Brain pericyte (primary cell): ENCODE results near the gene TTC28.
"Not testable (repeated sequence)": the region's sequence is repeated elsewhere in the genome, so short reads cannot be mapped to it uniquely, and the experiment has no call there.

Experiments
- DNase-seq: peaks from one replicate; pipeline ENCODE4 v3.0.0-alpha.2; 2012; ENCODE audit warnings: low read depth, low spot score

TTC28 gene

GRCh38 chr22:28604966-28605761 lies 74.5 kb downstream of the TTC28 start:
- DNase-seq: no peak

GRCh38 chr22:28601915-28602314 lies 77.7 kb downstream of the TTC28 start:
- DNase-seq: no peak

- peak; percentile 32 for DNase-seq
These were observed 79.0 kb downstream of the TTC28 start for GRCh38 chr22:28600546-28601143.

GRCh38 chr22:28599693-28600092 lies 79.9 kb downstream of the TTC28 start:
- DNase-seq: no peak

DNA sequence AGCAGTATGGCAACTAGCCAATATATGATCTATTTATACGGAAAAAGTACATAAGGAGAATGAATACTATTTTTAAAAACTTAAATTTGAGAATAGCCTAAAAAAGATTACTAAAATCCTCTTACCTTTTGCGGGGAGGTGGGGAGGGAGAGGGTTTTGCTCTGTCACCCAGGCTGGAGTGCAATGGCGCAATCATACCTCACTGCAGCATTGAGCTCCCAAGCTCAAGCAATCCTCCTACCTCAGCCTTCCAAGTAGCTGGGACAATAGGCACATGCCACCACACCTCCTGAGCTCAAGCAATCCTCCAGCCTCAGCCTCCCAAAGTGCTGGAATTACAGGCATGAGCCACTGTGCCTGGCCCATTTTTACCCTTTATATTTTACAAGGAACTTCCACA lies 82.0 kb downstream of the TTC28 start:
- DNase-seq: no peak

DNA sequence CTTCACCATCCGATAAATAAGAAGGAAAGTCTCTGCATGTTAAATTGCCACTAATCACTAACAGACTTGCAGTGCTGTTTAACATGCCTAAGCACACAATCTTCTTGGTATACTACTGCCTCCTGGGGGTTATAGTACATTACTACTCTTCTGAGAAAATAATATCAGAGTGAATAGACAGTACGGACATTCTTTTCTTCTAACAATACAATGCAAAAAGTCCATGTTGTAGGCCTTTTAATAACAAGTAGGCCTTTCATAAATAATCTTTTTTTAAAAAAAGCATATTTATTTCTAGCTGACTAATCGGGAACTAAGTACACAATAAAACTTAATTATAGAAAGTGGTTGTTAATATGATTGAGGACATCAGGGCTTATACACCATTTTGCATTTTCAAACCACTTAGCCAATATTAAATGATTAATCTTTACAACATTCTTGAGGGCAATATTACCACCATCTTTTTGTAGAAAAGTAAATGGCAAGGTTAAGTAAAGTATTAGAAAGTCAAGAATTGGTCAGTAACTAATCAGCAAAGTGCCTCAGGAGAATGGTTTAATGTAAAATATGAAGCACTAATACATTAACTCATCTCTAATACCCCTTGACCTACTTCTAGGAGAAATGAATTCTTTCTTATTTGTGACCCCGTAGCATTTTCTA lies 84.7 kb downstream of the TTC28 start:
- peak; percentile 26 for DNase-seq

DNA sequence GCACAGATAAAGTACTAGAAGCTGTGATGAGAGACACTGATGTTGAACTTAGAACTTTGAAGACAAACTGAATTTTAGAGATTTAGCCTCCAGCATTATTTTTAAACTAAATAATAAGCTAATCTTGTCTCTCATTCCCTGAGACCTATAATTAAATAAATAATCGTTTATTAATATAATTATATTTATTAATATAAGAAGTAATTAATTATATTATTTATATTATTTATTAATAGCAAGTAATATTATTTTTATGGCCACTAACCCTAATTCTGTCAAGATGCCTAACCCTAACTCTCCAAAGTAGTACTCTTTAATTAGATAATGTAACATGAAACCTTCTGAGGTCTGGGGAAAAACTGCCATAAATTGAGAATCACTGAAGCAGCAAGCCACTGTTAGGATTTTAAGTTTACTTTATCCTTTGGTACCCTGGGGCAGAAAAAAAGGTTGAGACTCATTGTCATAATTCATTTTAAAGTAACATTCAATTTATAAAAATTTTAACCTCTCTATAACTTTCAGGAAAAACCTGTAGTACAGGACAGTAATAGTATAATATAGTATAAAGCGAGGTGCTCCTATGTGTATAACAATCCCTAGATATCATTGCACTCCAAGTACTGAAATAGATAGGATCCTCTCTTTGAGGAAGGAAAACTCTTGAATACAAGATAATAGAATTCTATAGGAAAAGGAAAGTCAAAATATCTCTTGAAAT lies 85.4 kb downstream of the TTC28 start:
- DNase-seq: no peak

DNA sequence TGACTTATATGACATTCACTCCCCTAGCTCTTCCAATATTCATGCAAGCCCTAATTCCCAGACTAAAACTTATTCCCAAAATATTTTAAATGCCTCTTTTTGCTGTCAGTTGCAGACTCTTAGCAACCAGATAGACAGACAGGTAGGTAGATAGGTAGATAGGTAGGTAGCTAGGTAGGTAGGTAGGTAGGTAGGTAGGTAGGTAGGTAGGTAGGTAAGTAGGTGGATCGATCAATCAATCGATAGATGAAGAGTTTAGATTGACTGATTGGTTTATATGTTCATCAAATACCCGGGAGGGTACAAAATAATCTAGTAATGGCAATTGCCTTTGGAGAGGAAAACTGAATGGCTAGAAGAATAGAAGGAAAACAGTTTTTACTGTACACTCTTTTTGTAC lies 86.3 kb downstream of the TTC28 start:
- no peak for DNase-seq

- no peak for DNase-seq
These were observed 90.4 kb downstream of the TTC28 start for GRCh38 chr22:28589102-28589750.

DNA sequence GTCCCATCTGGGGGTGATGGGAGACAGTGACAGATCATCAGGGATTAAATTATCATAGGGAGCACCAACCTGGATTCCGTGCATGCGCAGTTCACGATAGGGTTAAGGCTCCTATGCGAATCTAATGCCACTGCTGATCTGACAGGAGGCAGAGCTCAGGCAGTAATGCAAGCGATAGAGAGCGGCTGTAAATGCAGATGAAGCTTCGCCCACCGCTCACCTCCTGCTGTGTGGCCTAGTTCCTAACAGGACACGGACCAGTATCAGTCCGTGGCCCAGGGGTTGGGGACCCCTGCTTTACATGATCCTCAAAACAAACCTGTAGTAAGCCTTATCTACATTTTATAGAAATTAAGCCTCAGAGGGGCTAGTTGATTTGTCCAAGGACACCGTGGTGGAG lies 94.3 kb downstream of the TTC28 start:
- DNase-seq: no peak

DNA sequence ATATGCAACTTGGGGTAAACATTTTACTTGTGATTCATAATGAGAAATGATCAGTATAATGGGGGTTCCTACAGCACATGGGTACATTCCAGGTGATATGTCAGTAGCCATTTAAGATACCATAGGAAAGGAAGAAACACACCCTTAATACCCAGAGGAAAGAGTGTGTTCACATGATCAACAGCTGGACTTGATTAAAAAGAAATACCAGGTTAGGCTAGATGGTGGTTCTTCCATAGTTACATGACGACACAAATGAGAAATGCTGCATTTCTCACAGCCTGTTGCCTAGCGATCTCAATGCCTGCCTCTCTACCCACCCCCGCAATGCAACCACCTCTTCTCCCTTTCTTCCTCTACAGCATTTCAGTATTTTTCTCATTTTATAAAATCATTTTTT lies 96.8 kb downstream of the TTC28 start:
- DNase-seq: no peak

GRCh38 chr22:28581016-28581415 lies 98.6 kb downstream of the TTC28 start:
- DNase-seq: no peak

DNA sequence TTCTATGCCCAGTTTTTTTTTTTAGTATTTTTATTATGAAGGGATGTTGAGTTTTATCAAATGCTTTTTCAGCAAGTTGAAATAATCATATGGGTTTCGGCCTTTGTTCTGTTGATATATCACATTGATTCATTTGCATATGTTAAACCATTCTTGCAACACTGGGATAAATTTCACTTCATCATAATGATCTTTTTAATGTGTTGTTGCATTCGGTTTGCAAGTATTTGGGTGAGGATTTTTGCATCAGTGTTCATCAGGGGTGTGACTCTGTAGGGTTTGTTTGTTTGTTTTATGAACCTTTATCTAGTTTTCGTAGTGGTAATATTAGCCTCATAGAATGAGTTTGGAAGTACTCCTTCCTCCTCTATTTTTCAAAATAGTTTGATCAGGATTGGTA lies 103.5 kb downstream of the TTC28 start:
- DNase-seq: no peak

DNA sequence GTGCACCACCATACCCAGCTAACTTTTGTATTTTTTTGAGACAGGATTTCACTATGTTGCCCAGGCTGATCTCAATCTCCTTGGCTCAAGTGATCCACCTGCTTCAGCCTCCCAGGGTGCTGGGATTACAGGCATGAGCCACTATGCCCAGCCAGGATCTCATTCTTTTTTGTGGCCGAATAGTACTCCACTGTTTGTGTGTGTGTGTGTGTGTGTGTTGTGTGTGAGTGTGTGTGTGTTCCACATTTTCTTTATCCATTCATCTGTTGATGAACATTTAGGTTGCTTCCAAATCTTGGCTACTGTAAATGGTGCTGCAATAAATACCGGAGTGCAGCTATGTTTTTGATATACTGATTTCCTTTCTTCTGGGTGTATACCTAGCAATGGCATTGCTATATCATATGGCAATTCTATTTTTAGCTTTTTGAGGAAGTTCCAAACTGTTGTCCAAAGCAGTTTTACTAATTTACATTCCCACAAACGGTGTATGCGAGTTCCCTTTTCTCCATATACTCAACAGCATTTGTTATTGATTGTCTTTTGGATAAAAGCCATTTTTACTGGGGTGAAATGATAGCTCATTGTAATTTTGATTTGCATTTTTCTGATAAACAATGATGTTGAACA lies 105.4 kb downstream of the TTC28 start:
- no peak for DNase-seq

DNA sequence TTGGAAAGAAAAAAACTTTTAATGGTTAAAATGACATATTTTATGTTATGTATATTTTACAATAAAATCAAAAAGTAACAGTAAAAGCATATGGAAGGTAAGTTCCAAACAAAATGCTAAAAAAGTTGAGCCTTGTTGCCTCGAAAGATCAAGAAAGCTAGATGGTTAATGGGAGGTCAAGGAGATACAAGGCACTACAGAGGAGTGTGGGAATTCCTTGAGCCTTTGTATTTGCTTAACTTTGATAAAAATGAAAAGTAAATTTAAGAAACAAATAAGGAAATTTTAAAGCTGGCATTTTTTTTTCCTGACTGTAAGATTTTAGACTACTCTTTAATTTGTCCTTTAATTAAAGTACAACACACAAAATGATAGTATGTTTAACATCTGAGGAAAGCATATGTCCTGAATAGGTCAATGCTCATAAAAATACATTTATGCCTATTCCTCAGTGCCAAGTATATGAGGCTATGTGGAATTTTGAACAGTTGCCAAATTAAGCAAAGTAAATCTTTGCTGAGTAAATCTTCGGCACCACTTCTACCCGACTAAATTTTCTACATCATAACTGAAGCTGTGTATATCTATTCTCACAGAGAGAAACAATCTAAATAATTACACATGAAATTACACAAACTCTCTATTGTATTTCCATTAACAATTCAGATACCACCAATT lies 108.8 kb downstream of the TTC28 start:
- DNase-seq: no peak

GRCh38 chr22:28568974-28569373 lies 110.7 kb downstream of the TTC28 start:
- not testable (repeated sequence) for DNase-seq

GRCh38 chr22:28568099-28568498 lies 111.5 kb downstream of the TTC28 start:
- DNase-seq: no peak

DNA sequence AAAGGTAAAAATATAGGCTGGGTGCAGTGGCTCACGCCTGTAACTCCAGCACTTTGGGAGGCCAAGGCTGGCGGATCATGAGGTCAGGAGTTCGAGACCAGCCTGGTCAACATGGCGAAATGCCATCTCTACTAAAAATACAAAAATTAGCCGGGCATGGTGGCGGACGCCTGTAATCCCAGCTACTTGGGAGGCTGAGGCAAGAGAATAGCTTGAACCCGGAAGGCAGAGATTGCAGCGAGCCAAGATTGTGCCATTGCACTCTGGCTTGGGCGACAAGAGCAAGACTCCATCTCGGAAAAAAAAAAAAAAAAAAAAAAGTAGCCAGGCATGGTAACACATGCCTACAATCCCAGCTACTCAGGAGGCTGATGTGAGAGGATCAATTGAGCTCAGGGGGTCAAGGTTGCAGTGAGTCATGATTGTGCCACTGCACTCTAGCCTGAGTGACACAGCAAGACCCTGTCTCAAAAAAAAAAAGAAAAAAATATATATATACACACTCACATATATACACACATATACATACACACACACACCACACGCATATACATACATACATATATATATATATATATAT lies 112.6 kb downstream of the TTC28 start:
- DNase-seq: not testable (repeated sequence)

DNA sequence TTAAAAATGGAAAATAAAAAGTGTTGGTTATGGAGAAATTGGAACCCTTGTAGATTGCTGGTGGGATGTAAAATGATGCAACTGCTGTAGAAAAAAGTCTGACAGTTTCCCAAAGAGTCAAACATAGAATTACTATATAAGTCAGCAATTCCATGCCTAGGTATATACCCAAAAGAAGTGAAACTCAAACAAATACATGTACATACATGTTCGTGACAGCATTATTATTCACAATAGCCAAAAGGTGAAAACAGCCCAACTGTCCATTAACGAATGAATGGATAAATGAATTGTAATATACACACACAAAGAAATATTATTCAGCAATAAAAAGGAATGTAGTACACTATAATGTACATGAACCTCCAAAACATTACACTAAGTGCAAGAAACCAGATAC lies 116.0 kb downstream of the TTC28 start:
- no peak for DNase-seq

- no peak for DNase-seq
These were observed 117.3 kb downstream of the TTC28 start for GRCh38 chr22:28562324-28562723.
